IPS-18a (cell line): ENCODE data around the gene ZEB2.

Source experiments
- H3K27ac ChIP-seq: one replicate; pipeline ENCODE4 v1.5.1; 2013; ENCODE audit warnings: low read length
- H3K27me3 ChIP-seq: one replicate; pipeline ENCODE4 v1.6.1; 2013; ENCODE audit warnings: mild to moderate bottlenecking, low read length; ENCODE audit not compliant: control insufficient read depth, insufficient read depth
- H3K36me3 ChIP-seq: one replicate; pipeline ENCODE4 v1.6.1; 2013; ENCODE audit warnings: low read depth, low read length; ENCODE audit not compliant: control insufficient read depth
- H3K4me1 ChIP-seq: one replicate; pipeline ENCODE4 v1.6.1; 2013; ENCODE audit warnings: low read depth, low read length; ENCODE audit not compliant: control insufficient read depth
- H3K4me3 ChIP-seq: one replicate; pipeline ENCODE4 v1.5.1; 2013; ENCODE audit warnings: low read length
- H3K9ac ChIP-seq: one replicate; pipeline ENCODE4 v1.6.1; 2013; ENCODE audit warnings: mild to moderate bottlenecking, low read length, moderate library complexity
- H3K9me3 ChIP-seq: one replicate; pipeline ENCODE4 v1.6.1; 2013; ENCODE audit warnings: low read depth, low read length; ENCODE audit not compliant: control insufficient read depth

Gene ZEB2

GRCh38 chr2:144453486-144454158 is 66.3 kb downstream of the ZEB2 start:
- H3K9me3 ChIP-seq, result no peaks in the 10 kb centered on the region
- H3K4me1 ChIP-seq, result peaks cover 46% of the 10 kb centered on the region
- H3K27ac ChIP-seq, result no peak overlapping the region
- no peak overlapping the region for H3K4me3 ChIP-seq
- H3K9ac ChIP-seq, result no peak overlapping the region
- H3K27me3 ChIP-seq, result no peaks in the 10 kb centered on the region
- no peaks in the 10 kb centered on the region for H3K36me3 ChIP-seq

GRCh38 chr2:144452989-144453336 is 67.0 kb downstream of the ZEB2 start:
- no peaks in the 10 kb centered on the region for H3K36me3 ChIP-seq
- no peaks in the 10 kb centered on the region for H3K9me3 ChIP-seq
- H3K27ac ChIP-seq, result no peak overlapping the region
- no peak overlapping the region for H3K9ac ChIP-seq
- H3K4me1 ChIP-seq, result peaks cover 52% of the 10 kb centered on the region
- no peaks in the 10 kb centered on the region for H3K27me3 ChIP-seq
- peak overlapping the region; percentile 20 for H3K4me3 ChIP-seq

- H3K27me3 ChIP-seq, result no peaks in the 10 kb centered on the region
- H3K4me1 ChIP-seq, result peaks cover 57% of the 10 kb centered on the region
- no peaks in the 10 kb centered on the region for H3K9me3 ChIP-seq
- H3K4me3 ChIP-seq, result peak overlapping the region; percentile 20
- H3K36me3 ChIP-seq, result no peaks in the 10 kb centered on the region
- no peak overlapping the region for H3K27ac ChIP-seq
- H3K9ac ChIP-seq, result no peak overlapping the region
Measured at GRCh38 chr2:144452169-144452988, 67.5 kb downstream of the ZEB2 start.

- no peak overlapping the region for H3K4me3 ChIP-seq
- H3K36me3 ChIP-seq, result no peaks in the 10 kb centered on the region
- H3K9me3 ChIP-seq, result no peaks in the 10 kb centered on the region
- H3K27me3 ChIP-seq, result no peaks in the 10 kb centered on the region
- no peak overlapping the region for H3K27ac ChIP-seq
- peaks cover 55% of the 10 kb centered on the region for H3K4me1 ChIP-seq
- H3K9ac ChIP-seq, result no peak overlapping the region
Measured at GRCh38 chr2:144451443-144451842, 68.5 kb downstream of the ZEB2 start.

- Histone ChIP-seq H3K27ac (no peak overlapping the region), H3K36me3 (no peaks in the 10 kb centered on the region), H3K4me3 (no peak overlapping the region), H3K9ac (no peak overlapping the region), H3K27me3 (no peaks in the 10 kb centered on the region), H3K4me1 (peaks cover 68% of the 10 kb centered on the region), H3K9me3 (no peaks in the 10 kb centered on the region)
Measured at GRCh38 chr2:144449028-144449406, 70.9 kb downstream of the ZEB2 start.

GRCh38 chr2:144448389-144449027 is 71.4 kb downstream of the ZEB2 start:
- Histone ChIP-seq H3K27ac (no peak overlapping the region), H3K4me1 (peaks cover 72% of the 10 kb centered on the region), H3K9me3 (no peaks in the 10 kb centered on the region), H3K9ac (no peak overlapping the region), H3K4me3 (no peak overlapping the region), H3K27me3 (no peaks in the 10 kb centered on the region), H3K36me3 (no peaks in the 10 kb centered on the region)

- Histone ChIP-seq H3K27ac (no peak overlapping the region), H3K9ac (no peak overlapping the region), H3K9me3 (no peaks in the 10 kb centered on the region), H3K4me1 (peaks cover 69% of the 10 kb centered on the region), H3K27me3 (no peaks in the 10 kb centered on the region), H3K4me3 (no peak overlapping the region), H3K36me3 (no peaks in the 10 kb centered on the region)
Measured at GRCh38 chr2:144447535-144447934, 72.4 kb downstream of the ZEB2 start.

- no peaks in the 10 kb centered on the region for H3K27me3 ChIP-seq
- H3K9me3 ChIP-seq, result no peaks in the 10 kb centered on the region
- H3K36me3 ChIP-seq, result no peaks in the 10 kb centered on the region
- peaks cover 68% of the 10 kb centered on the region for H3K4me1 ChIP-seq
- H3K4me3 ChIP-seq, result no peak overlapping the region
- H3K27ac ChIP-seq, result no peak overlapping the region
- H3K9ac ChIP-seq, result no peak overlapping the region
Measured at GRCh38 chr2:144446136-144446535, 73.8 kb downstream of the ZEB2 start.

GRCh38 chr2:144445196-144445595 is 74.7 kb downstream of the ZEB2 start:
- no peaks in the 10 kb centered on the region for H3K36me3 ChIP-seq
- H3K9me3 ChIP-seq, result no peaks in the 10 kb centered on the region
- H3K4me3 ChIP-seq, result peak overlapping the region; percentile 19
- peaks cover 71% of the 10 kb centered on the region for H3K4me1 ChIP-seq
- no peak overlapping the region for H3K27ac ChIP-seq
- H3K9ac ChIP-seq, result no peak overlapping the region
- no peaks in the 10 kb centered on the region for H3K27me3 ChIP-seq

GRCh38 chr2:144443837-144444817 is 75.8 kb downstream of the ZEB2 start:
- H3K27ac ChIP-seq, result peak overlapping the region; percentile 35
- H3K27me3 ChIP-seq, result no peaks in the 10 kb centered on the region
- peak overlapping the region; percentile 33 for H3K9ac ChIP-seq
- H3K9me3 ChIP-seq, result no peaks in the 10 kb centered on the region
- peak overlapping the region; percentile 19 for H3K4me3 ChIP-seq
- no peaks in the 10 kb centered on the region for H3K36me3 ChIP-seq
- H3K4me1 ChIP-seq, result peaks cover 75% of the 10 kb centered on the region

GRCh38 chr2:144441711-144442141 is 78.2 kb downstream of the ZEB2 start:
- Histone ChIP-seq H3K27ac (no peak overlapping the region), H3K4me1 (peaks cover 64% of the 10 kb centered on the region)

More at GRCh38 chr2:144441711-144442141, 78.2 kb downstream of the ZEB2 start:
- Histone ChIP-seq H3K9me3 (no peaks in the 10 kb centered on the region), H3K4me3 (no peak overlapping the region), H3K9ac (peak overlapping the region; percentile 2), H3K36me3 (no peaks in the 10 kb centered on the region), H3K27me3 (no peaks in the 10 kb centered on the region)
